MM.1S (cell line): Measurements from ENCODE around the gene IQGAP2.

ENCODE experiments used
- DNase-seq: peaks from one replicate; pipeline ENCODE4 v3.0.0-alpha.2; 2015
- H2AFZ ChIP-seq: fragments of 300-600 bp; sonication (generic); 2 replicates; pipeline ENCODE4 v1.6.0; 2016; ENCODE audit warnings: antibody characterized with exemption, low read length
- H3F3A ChIP-seq: fragments of 300-600 bp; sonication (generic); 2 replicates; pipeline ENCODE4 v1.6.1; 2016; ENCODE audit warnings: mild to moderate bottlenecking, antibody characterized with exemption, low read length, moderate library complexity, mixed read lengths; ENCODE audit not compliant: insufficient read depth
- H3K27ac ChIP-seq: fragments of 300-600 bp; sonication (generic); 2 replicates; pipeline ENCODE4 v1.5.1; 2016; ENCODE audit warnings: mild to moderate bottlenecking, low read length
- H3K27me3 ChIP-seq: fragments of 300-600 bp; sonication (generic); replicated peaks from 2 replicates; pipeline ENCODE4 v1.6.0; 2016; ENCODE audit warnings: low read length; ENCODE audit not compliant: insufficient read depth
- H3K36me3 ChIP-seq: fragments of 300-600 bp; sonication (generic); replicated peaks from 2 replicates; pipeline ENCODE4 v1.6.1; 2016; ENCODE audit warnings: mild to moderate bottlenecking, low read length, mixed read lengths; ENCODE audit not compliant: insufficient read depth
- H3K4me1 ChIP-seq: fragments of 300-600 bp; sonication (generic); 2 replicates; pipeline ENCODE4 v1.6.1; 2016; ENCODE audit warnings: low read length, mixed read lengths
- H3K4me2 ChIP-seq: fragments of 300-600 bp; sonication (generic); 2 replicates; pipeline ENCODE4 v1.6.0; 2016; ENCODE audit warnings: low read depth, low read length
- H3K4me3 ChIP-seq: fragments of 300-600 bp; sonication (generic); 2 replicates; pipeline ENCODE4 v1.5.1; 2016; ENCODE audit warnings: low read length, mixed read lengths
- H3K79me2 ChIP-seq: fragments of 300-600 bp; sonication (generic); 2 replicates; pipeline ENCODE4 v1.6.1; 2016; ENCODE audit warnings: mixed run types, low read length, mixed read lengths
- H3K9ac ChIP-seq: fragments of 300-600 bp; sonication (generic); 2 replicates; pipeline ENCODE4 v1.6.1; 2016; ENCODE audit warnings: low read length, mixed read lengths
- H3K9me2 ChIP-seq: fragments of 300-600 bp; sonication (generic); replicated peaks from 2 replicates; pipeline ENCODE4 v1.6.1; 2016; ENCODE audit warnings: mild to moderate bottlenecking, low read length, mixed read lengths; ENCODE audit not compliant: insufficient read depth
- H3K9me3 ChIP-seq: fragments of 300-600 bp; sonication (generic); replicated peaks from 2 replicates; pipeline ENCODE4 v1.6.1; 2016; ENCODE audit warnings: mild to moderate bottlenecking, low read length, mixed read lengths; ENCODE audit not compliant: insufficient read depth
- H4K20me1 ChIP-seq: fragments of 300-600 bp; sonication (generic); 2 replicates; pipeline ENCODE4 v1.6.1; 2016; ENCODE audit warnings: mild to moderate bottlenecking, low read length, moderate library complexity, mixed read lengths; ENCODE audit not compliant: insufficient read depth
- CTCF ChIP-seq: fragments of 300-600 bp; sonication (generic); IDR thresholded peaks from 2 replicates; pipeline ENCODE4 v1.5.1; 2016; ENCODE audit warnings: antibody characterized with exemption, low read length, mixed read lengths
- EZH2 ChIP-seq: fragments of 300-600 bp; sonication (generic); optimal IDR thresholded peaks from 2 replicates; pipeline ENCODE3; 2017; ENCODE audit warnings: low read depth, mild to moderate bottlenecking, antibody characterized with exemption, low read length, mixed read lengths
- EZH2phosphoT487 ChIP-seq: fragments of 300-600 bp; sonication (generic); IDR thresholded peaks from 2 replicates; pipeline ENCODE4 v1.6.1; 2018; ENCODE audit warnings: antibody characterized with exemption, low read length

IQGAP2 gene

GRCh38 chr5:76617229-76617628 is 214.1 kb downstream of the IQGAP2 start:
- no peaks in the 10 kb centered on the region for H4K20me1 ChIP-seq
- no peaks in the 10 kb centered on the region for H3K36me3 ChIP-seq
- TF ChIP-seq CTCF (no peak), EZH2phosphoT487 (no peak), EZH2 (no peak)
- no peak overlapping the region for H3K4me3 ChIP-seq
- H3K4me2 ChIP-seq, result no peak overlapping the region
- H3K4me1 ChIP-seq, result no peaks in the 10 kb centered on the region
- no peak overlapping the region for H3K9ac ChIP-seq
- no peak for DNase-seq
- H3K27ac ChIP-seq, result no peak overlapping the region
- no peaks in the 10 kb centered on the region for H3K27me3 ChIP-seq
- no peaks in the 10 kb centered on the region for H3F3A ChIP-seq
- no peaks in the 10 kb centered on the region for H3K9me3 ChIP-seq
- H2AFZ ChIP-seq, result no peak overlapping the region
- H3K9me2 ChIP-seq, result no peaks in the 10 kb centered on the region
- no peaks in the 10 kb centered on the region for H3K79me2 ChIP-seq

- DNase-seq, result no peak
- H3K27ac ChIP-seq, result no peak overlapping the region
- H3K36me3 ChIP-seq, result no peaks in the 10 kb centered on the region
- H3K27me3 ChIP-seq, result no peaks in the 10 kb centered on the region
- no peak overlapping the region for H3K9ac ChIP-seq
- H3F3A ChIP-seq, result no peaks in the 10 kb centered on the region
- H3K9me2 ChIP-seq, result no peaks in the 10 kb centered on the region
- no peak overlapping the region for H3K4me2 ChIP-seq
- no peaks in the 10 kb centered on the region for H3K9me3 ChIP-seq
- H3K4me1 ChIP-seq, result no peaks in the 10 kb centered on the region
- H3K4me3 ChIP-seq, result no peak overlapping the region
- no peak for TF ChIP-seq EZH2
- no peak for TF ChIP-seq EZH2phosphoT487
- no peak for TF ChIP-seq CTCF
- H4K20me1 ChIP-seq, result no peaks in the 10 kb centered on the region
- H2AFZ ChIP-seq, result no peak overlapping the region
- H3K79me2 ChIP-seq, result no peaks in the 10 kb centered on the region
These were observed 214.6 kb downstream of the IQGAP2 start for GRCh38 chr5:76617675-76618074.

- Histone ChIP-seq H3K9me3 (no peaks in the 10 kb centered on the region), H3K27ac (no peak overlapping the region), H3K27me3 (no peaks in the 10 kb centered on the region), H3K36me3 (no peaks in the 10 kb centered on the region), H3K4me1 (no peaks in the 10 kb centered on the region), H2AFZ (no peak overlapping the region), H3K9ac (no peak overlapping the region), H3K79me2 (no peaks in the 10 kb centered on the region), H3K4me3 (no peak overlapping the region), H3K4me2 (no peak overlapping the region), H3F3A (no peaks in the 10 kb centered on the region), H4K20me1 (no peaks in the 10 kb centered on the region), H3K9me2 (no peaks in the 10 kb centered on the region)
- DNase-seq, result no peak
- no peak for TF ChIP-seq EZH2
- TF ChIP-seq CTCF, result no peak
- TF ChIP-seq EZH2phosphoT487, result no peak
These were observed 217.1 kb downstream of the IQGAP2 start for GRCh38 chr5:76620166-76620565.

- no peak for DNase-seq
- Histone ChIP-seq H3K79me2 (no peaks in the 10 kb centered on the region), H3K27me3 (no peaks in the 10 kb centered on the region), H3F3A (no peaks in the 10 kb centered on the region), H3K9me3 (no peaks in the 10 kb centered on the region), H2AFZ (no peak overlapping the region), H3K9ac (no peak overlapping the region), H3K9me2 (no peaks in the 10 kb centered on the region), H3K4me2 (no peak overlapping the region), H3K4me3 (no peak overlapping the region), H3K4me1 (no peaks in the 10 kb centered on the region), H3K36me3 (no peaks in the 10 kb centered on the region), H4K20me1 (no peaks in the 10 kb centered on the region), H3K27ac (no peak overlapping the region)
- TF ChIP-seq EZH2 (no peak), CTCF (no peak), EZH2phosphoT487 (no peak)
These were observed 219.0 kb downstream of the IQGAP2 start for GRCh38 chr5:76622076-76622475.
